Limb (tissue), 2 donors: Measurements from ENCODE around the gene SRM.
"Not testable (repeated sequence)": the region's sequence is repeated elsewhere in the genome, so short reads cannot be mapped to it uniquely, and the experiment has no call there.

Experiments used
- DNase-seq, 2 donors: peaks; one replicate each; pipeline ENCODE4 v3.0.0-alpha.2; 2016; ENCODE audit errors: extremely low spot score in 2 of 2

Gene SRM

GRCh38 chr1:11044849-11045427, 14.9 kb downstream of the SRM start:
- DNase-seq, result no peak

- no peak for DNase-seq
Observed at GRCh38 chr1:11044086-11044848, 15.6 kb downstream of the SRM start.

DNA sequence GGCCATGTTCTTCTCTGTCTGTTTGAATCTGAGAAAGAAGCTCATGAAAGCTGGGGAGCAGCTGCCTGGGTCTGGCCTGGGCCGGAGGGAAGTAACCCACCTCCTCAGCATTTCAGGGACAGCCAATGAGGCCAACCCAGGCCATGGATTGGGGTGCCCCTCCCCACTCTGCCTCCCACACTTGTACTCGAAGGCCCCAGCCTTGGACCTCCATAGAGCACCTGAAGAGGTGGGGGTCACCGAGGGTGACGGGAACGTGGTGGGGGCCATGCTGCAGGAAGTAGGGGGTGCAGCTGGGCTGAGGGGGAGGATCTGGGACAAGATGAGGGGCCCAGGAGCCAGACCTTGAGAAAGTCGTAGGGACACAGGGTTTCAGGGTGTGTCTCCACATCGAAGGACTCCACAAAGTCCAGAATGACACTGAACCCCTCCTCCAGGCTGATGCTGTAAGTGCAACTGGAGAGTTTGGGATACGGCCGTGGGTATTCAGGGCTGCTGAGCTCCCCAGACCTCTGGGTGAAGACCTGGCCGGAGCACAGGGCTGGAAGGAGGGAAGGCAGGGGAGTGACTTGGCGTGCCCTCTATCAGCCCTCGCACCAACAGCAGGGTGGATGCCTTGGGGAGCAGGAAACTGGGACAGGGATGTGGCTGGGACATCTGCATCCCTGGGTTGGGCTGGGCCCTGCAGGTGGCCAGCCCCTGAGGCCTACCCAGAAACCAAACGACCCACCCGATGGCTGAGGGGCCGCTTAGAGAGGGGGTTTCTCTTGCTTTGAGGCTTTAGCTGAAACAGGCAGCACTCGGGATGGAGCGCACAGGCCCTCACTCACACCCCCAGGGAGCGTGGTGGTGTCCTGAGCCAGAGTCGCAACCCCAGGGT, 16.6 kb downstream of the SRM start:
- DNase-seq, result no peak

DNA sequence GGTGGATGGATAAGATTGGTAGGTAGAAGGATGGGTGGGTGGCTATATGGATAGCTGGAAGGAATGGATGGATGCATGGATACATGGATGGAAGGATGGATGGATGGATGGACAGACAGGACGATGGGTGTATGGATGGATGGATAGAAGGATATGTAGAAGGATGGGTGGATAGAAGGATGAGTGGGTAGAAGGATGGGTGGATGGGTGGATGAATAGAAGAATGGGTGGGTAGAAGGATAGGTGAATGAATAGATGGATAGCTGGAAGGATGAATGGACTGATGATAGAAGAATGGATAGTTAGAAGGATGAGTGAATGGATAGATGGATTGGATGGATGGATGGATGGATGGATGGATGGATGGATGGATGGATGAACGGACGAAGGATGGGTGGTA, 17.8 kb downstream of the SRM start:
- DNase-seq, result no peak

DNA sequence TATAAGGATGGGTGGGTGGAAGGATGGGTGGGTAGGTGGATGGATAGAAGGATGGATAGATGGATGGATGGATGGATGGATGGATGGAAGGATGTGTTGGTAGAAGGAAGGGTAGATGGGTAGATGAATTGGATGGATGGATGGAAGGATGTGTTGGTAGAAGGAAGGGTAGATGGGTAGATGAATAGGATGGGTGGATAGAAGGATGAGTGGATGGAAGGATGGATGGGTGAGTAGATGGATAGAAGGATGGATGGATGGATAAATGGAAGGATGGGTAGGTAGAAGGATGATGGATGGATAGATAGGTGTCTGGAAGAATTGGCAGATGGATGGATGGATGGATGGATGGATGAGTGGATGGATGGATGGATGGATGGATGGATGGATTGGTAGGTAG, 18.8 kb downstream of the SRM start:
- no peak for DNase-seq

GRCh38 chr1:11040105-11040429, 19.8 kb downstream of the SRM start:
- not testable (repeated sequence) for DNase-seq

- DNase-seq, result no peak
Observed at GRCh38 chr1:11039351-11040104, 20.3 kb downstream of the SRM start.

DNA sequence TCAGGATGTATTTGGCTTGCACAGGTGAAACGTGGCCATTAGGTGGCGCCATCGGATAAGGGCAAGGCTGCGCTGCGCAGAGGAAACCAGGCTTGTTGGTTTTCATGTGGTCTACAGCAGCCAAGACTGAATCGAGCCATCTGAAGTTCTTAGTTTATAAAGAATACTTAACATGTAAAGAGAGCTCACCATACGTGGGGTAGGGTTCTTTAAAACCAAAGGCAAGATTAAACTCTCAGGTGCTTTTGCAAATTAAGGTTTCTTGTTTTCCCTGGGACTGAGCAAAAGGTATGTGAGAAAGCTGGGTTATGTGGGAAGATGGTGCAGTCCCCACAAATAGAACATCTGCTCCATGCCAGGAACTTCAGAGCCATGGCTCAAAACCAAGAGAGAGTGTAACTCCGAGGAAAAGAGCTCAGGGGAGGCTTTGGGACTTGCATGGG, 22.1 kb downstream of the SRM start:
- DNase-seq, result peak; percentile 90

DNA sequence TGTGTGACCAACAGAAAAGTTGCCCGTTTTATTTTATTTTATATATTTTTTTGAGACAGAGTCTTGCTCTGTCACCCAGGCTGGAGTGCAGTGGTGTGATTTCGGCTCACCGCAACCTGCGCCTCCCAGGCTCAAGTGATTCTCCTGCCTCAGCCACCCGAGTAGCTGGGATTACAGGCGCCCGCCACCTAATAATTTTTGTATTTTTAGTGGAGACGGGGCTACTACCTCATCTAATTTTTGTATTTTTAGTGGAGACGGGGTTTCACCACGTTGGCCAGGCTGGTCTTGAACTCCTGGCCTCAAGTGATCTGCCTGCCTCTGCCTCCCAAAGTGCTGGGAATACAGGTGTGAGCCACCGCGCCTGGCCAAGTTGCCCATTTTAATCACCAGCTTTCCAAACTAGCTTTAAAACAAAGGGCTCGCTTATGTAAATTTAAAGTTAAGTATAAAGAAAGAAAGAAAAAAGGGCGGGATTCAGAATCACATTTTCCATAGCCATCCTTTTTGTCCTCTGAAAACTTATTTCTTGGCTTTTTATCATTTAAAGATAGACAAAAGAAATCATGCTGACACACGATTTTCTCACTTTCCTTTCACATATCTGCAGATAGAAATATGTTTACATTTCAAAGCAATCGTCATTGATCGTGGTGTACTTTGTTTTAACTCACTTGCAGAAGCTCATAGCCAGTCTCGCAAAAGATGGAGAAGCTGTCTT, 22.6 kb downstream of the SRM start:
- DNase-seq, result not testable (repeated sequence)

- no peak for DNase-seq
Observed at GRCh38 chr1:11031624-11032262, 28.1 kb downstream of the SRM start.

GRCh38 chr1:11030865-11031264, 29.0 kb downstream of the SRM start:
- DNase-seq, result no peak

DNA sequence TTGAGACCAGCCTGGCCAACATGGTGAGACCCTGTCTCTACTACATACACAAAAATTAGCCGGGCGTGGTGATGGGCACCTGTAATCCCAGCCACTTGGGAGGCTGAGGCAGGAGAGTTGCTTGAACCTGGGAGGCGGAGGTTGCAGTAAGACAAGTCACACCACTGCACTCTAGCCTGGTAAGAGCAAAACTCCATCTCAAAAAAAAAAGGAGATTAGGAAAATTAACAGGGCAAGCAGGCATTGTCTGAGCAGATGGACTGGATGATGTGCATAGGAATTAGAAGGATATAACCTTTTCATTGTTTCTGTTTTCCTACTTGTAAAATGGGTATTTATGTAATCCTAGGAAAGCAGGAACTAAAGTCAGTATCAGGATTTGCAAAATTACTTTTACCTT, 31.8 kb downstream of the SRM start:
- no peak for DNase-seq

DNA sequence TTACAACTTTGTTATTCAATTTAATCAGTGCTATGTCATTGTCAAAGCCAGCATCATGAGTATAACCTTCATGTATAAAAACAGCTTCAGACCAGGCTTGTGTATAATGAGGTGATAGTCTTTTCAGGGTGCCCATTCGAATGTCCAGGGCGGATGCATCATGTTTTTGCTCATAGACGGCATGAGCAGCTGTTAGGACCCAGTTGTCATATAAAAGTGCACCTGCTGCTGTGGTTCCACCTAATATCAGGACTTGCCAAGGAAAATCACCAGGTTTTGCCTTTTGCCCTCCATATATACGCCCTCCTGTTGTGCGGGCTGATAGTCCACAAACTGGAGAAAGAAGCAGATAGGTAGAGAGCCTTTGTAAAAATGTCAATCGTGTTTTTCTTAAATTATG, 32.5 kb downstream of the SRM start:
- DNase-seq, result no peak

- DNase-seq, result no peak
Observed at GRCh38 chr1:11026903-11027302, 32.9 kb downstream of the SRM start.

GRCh38 chr1:11026052-11026451, 33.8 kb downstream of the SRM start:
- no peak for DNase-seq

DNA sequence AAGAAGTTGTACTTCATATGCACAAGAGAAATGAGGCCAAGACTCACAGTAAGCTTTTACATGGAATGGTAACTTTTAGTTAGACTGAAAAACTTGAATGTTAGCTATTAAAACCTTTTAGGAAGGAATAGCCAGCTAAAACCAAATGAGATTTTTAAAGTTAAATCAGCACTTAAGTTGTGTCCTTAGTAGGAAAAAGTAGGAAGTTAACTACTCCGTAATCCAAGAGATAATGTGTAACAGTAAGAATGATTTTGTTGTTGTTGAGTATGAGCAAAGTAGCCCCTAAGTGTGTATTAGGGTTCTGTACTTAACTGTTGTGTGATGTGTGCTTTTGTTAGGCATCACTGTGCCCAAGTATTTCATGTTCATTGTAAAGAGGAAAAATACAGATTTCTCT, 34.2 kb downstream of the SRM start:
- DNase-seq, result no peak

DNA sequence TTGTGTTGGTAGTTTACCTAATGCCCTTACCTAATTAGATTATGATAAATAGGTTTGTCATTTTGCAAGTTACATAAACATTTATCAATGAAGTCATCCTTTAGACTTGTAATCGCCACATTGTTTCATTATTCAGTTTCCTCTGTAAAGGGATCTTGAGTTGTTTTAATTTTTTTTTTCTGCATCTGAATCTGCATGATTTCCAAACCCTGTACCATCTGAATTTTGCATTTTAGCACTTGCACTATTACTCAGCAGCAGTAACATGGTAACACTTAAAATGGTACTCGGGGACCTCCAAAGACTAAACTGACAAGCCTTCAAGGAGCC, 35.0 kb downstream of the SRM start:
- no peak for DNase-seq

GRCh38 chr1:11024154-11024873, 35.5 kb downstream of the SRM start:
- no peak for DNase-seq

- DNase-seq, result no peak
Observed at GRCh38 chr1:11023201-11023600, 36.6 kb downstream of the SRM start.

DNA sequence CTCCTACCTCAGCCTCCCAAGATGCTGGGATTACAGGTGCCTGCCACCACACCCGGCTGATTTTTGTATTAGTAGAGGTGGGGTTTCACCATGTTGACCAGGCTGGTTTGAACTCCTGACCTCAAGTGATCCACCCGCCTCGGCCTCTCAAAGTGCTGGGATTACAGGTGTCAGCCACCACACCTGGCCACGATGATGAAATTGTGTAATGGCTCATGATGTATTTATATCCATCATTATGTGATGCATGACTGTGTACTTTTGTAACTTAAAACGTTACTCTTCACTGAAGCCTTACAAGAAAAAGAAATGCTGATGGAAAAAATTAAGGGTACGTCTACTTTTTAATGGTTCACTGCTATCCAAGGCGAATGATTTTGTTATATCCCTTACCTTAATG, 39.8 kb downstream of the SRM start:
- DNase-seq, result no peak
